HepG2 (cell line): ENCODE measurements around the gene SPATA25. TPM values are rescaled to one million over a fixed set of nuclear protein-coding genes. Genes with fewer than 3 reads are reported as not detected.
A peak's percentile ranks its signal among the peaks of the same experiment; 100 is the strongest.

Source experiments
- BRCA1 ChIP-seq: sonication (generic); formaldehyde crosslinking; IDR thresholded peaks from 2 replicates; pipeline ENCODE4 v1.4.0; 2020; ENCODE audit warnings: missing genetic modification reagents
- CBX2 ChIP-seq, 2 experiments: fragments of 200-600 bp in 1 of 2; sonication (generic); formaldehyde crosslinking in 1 of 2; IDR thresholded peaks; 2 replicates each; pipeline versions ENCODE4 v1.7.0 to v1.8.1; 2018 to 2022; ENCODE audit warnings: low read depth in 2 of 2, low read length in 1 of 2, mild to moderate bottlenecking in 1 of 2, missing genetic modification reagents in 1 of 2
- GATAD1 ChIP-seq: IDR thresholded peaks from 2 replicates; pipeline ENCODE4 v1.6.1; 2016; ENCODE audit warnings: missing genetic modification reagents, missing compliant biosample characterization
- HHEX ChIP-seq: IDR thresholded peaks from 2 replicates; pipeline ENCODE4 v1.6.1; 2016; ENCODE audit warnings: control low read depth
- KMT2B ChIP-seq: IDR thresholded peaks from 2 replicates; pipeline ENCODE4 v1.6.1; 2016; ENCODE audit warnings: missing genetic modification reagents, missing compliant biosample characterization
- MIER2 ChIP-seq: IDR thresholded peaks from 2 replicates; pipeline ENCODE4 v1.6.1; 2016; ENCODE audit warnings: missing biosample characterization, missing genetic modification reagents
- MYC ChIP-seq: sonication (generic); formaldehyde crosslinking; IDR thresholded peaks from 2 replicates; pipeline ENCODE4 v1.9.0; 2021; ENCODE audit warnings: missing genetic modification reagents, borderline replicate concordance
- NFYC ChIP-seq: IDR thresholded peaks from 2 replicates; pipeline ENCODE4 v1.6.1; 2016; ENCODE audit warnings: missing genetic modification reagents, missing compliant biosample characterization
- PCBP2 ChIP-seq: fragments of 200-400 bp; formaldehyde crosslinking; optimal IDR thresholded peaks from 2 replicates; pipeline ENCODE3; 2018; ENCODE audit warnings: low read length, low read depth; ENCODE audit not compliant: poor library complexity, severe bottlenecking
- PHF5A ChIP-seq: IDR thresholded peaks from one replicate; pipeline ENCODE4 v1.6.1; 2018; ENCODE audit warnings: low read depth, missing genetic modification reagents; ENCODE audit not compliant: unreplicated experiment
- RBAK ChIP-seq: sonication (generic); formaldehyde crosslinking; IDR thresholded peaks from 2 replicates; pipeline ENCODE4 v1.5.1; 2020; ENCODE audit warnings: mild to moderate bottlenecking, missing genetic modification reagents
- SKI ChIP-seq: fragments of 450-650 bp; IDR thresholded peaks from one replicate; pipeline ENCODE4 v1.6.1; 2018; ENCODE audit warnings: mild to moderate bottlenecking; ENCODE audit not compliant: partially characterized antibody
- YEATS4 ChIP-seq: sonication (generic); formaldehyde crosslinking; IDR thresholded peaks from 2 replicates; pipeline ENCODE4 v1.4.0; 2020; ENCODE audit warnings: missing genetic modification reagents, borderline replicate concordance
- ZNF543 ChIP-seq: sonication (generic); formaldehyde crosslinking; IDR thresholded peaks from 2 replicates; pipeline ENCODE4 v1.4.0; 2020; ENCODE audit warnings: mild to moderate bottlenecking, missing genetic modification reagents
- ZNF670 ChIP-seq: sonication (generic); formaldehyde crosslinking; IDR thresholded peaks from 2 replicates; pipeline ENCODE4 v1.8.0; 2022; ENCODE audit warnings: mild to moderate bottlenecking, missing genetic modification reagents, borderline replicate concordance
- ZSCAN22 ChIP-seq: sonication (generic); formaldehyde crosslinking; IDR thresholded peaks from 2 replicates; pipeline ENCODE4 v1.4.0; 2020; ENCODE audit warnings: mild to moderate bottlenecking, missing genetic modification reagents
- ZSCAN9 ChIP-seq: IDR thresholded peaks from 2 replicates; pipeline ENCODE4 v1.6.1; 2016; ENCODE audit warnings: borderline replicate concordance
- polyA plus RNA-seq, 8 experiments: library from polyadenylated mRNA; depleted of rRNA in 3 of 8; stranded (reverse) in 7 of 8; unstranded in 1 of 8; fragments of >200 nt; fragmentation: Illumina TruSeq in 4 of 8; extraction: Trizol in 4 of 8; gene quantifications; 2 replicates each; pipeline versions ENCODE4 v1.2.1 to v1.2.3, GENCODE V29; 2011 to 2016; ENCODE audit warnings: low read depth in 4 of 8, missing spikeins in 1 of 8, mixed read lengths in 1 of 8; ENCODE audit not compliant: insufficient read depth in 1 of 8
- total RNA-seq, 5 experiments: library from RNA; depleted of rRNA; stranded (reverse); fragments of >200 nt; fragmentation: Illumina TruSeq; extraction: Trizol; gene quantifications; 2 replicates each; pipeline ENCODE4 v1.2.3, GENCODE V29; 2016; ENCODE audit warnings: low read depth in 1 of 5
- TF ChIP-seq, protein P1 (sequence below): IDR thresholded peaks from 2 replicates; pipeline ENCODE4 v1.6.1; 2018; ENCODE audit warnings: missing genetic modification reagents
- TF ChIP-seq, protein P2 (sequence below): sonication (generic); formaldehyde crosslinking; IDR thresholded peaks from 2 replicates; pipeline ENCODE4 v1.4.0; 2020; ENCODE audit warnings: mild to moderate bottlenecking, missing genetic modification reagents
- TF ChIP-seq, protein P3 (sequence below): sonication (generic); formaldehyde crosslinking; IDR thresholded peaks from 2 replicates; pipeline ENCODE4 v1.8.0; 2022; ENCODE audit warnings: missing genetic modification reagents, mild to moderate bottlenecking, borderline replicate concordance
- TF ChIP-seq, protein P4 (sequence below): IDR thresholded peaks from 2 replicates; pipeline ENCODE4 v1.4.0; 2020; ENCODE audit warnings: mild to moderate bottlenecking, missing genetic modification reagents
- TF ChIP-seq, protein P5 (sequence below): sonication (generic); formaldehyde crosslinking; IDR thresholded peaks from 2 replicates; pipeline ENCODE4 v1.4.0; 2020; ENCODE audit warnings: mild to moderate bottlenecking, missing genetic modification reagents

The SPATA25 gene
- total and polyA plus RNA-seq, 2 of the 13 experiments (the other 11 are each of a cell fraction or from before 2014, with no cell fraction given), result 4.8 to 7.6 TPM

DNA sequence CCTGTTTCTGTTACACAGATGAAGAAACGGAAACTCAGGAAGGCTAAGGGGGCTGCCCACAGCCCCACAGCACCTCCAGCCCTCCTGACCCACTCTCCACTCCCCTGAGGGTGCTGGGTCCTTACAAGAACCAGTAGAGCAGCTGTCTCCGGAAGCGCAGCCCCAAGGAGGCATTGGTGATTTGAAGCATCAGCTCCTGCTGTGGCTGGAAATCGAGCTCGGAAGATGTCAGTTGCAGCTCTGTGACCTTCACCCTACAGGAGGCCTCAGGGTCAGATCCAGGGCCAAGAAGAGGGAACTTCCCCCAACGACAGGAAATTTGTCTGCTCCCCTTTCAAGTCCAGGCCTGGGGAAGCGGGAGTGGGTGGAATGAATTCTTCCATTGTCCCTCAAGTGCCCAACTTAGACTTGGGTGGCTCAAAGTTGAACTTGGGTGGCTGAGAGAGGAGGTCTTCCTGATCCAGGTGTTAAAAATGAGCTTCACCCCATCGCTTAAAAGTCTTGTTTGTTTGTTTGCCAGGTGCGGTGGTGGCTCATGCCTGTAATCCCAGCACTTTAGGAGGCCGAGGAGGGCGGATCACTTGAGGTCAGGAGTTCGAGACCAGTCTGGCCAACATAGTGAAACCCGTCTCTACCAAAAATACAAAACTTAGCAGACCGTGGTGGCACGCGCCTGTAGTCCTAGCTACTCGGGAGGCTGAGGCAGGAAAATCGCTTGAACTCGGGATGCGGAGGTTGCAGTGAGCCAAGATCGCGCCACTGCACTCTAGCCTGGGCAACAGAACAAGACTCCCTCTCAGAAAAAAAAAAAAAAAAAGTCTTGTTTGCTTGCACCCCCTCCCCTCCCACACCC, 22.6 kb upstream of the SPATA25 start (continued):
- no peak; the same call in 1 of the 2 replicates for TF ChIP-seq ZSCAN9
- TF ChIP-seq, protein P1, sequence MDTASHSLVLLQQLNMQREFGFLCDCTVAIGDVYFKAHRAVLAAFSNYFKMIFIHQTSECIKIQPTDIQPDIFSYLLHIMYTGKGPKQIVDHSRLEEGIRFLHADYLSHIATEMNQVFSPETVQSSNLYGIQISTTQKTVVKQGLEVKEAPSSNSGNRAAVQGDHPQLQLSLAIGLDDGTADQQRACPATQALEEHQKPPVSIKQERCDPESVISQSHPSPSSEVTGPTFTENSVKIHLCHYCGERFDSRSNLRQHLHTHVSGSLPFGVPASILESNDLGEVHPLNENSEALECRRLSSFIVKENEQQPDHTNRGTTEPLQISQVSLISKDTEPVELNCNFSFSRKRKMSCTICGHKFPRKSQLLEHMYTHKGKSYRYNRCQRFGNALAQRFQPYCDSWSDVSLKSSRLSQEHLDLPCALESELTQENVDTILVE (CRISPR knock-in tag), result 0 out of 2 replicates have a peak, but pooled peaks have one; percentile 12
- TF ChIP-seq BRCA1 (CRISPR knock-in tag), result peak; percentile 36; the same call in 1 of the 2 replicates
- TF ChIP-seq YEATS4 (CRISPR knock-in tag), result 0 out of 2 replicates have a peak, but pooled peaks have one; percentile 26
- TF ChIP-seq, protein P2, sequence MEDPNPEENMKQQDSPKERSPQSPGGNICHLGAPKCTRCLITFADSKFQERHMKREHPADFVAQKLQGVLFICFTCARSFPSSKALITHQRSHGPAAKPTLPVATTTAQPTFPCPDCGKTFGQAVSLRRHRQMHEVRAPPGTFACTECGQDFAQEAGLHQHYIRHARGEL (CRISPR knock-in tag), result 0 out of 2 replicates have a peak, but pooled peaks have one; percentile 24
- TF ChIP-seq ZNF670, result 0 out of 2 replicates have a peak, but pooled peaks have one; percentile 30
- TF ChIP-seq ZSCAN22 (CRISPR knock-in tag), result no peak
- TF ChIP-seq, protein P3, sequence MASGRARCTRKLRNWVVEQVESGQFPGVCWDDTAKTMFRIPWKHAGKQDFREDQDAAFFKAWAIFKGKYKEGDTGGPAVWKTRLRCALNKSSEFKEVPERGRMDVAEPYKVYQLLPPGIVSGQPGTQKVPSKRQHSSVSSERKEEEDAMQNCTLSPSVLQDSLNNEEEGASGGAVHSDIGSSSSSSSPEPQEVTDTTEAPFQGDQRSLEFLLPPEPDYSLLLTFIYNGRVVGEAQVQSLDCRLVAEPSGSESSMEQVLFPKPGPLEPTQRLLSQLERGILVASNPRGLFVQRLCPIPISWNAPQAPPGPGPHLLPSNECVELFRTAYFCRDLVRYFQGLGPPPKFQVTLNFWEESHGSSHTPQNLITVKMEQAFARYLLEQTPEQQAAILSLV (CRISPR knock-in tag), result 0 out of 2 replicates have a peak, but pooled peaks have one; percentile 45
- TF ChIP-seq, protein P4, sequence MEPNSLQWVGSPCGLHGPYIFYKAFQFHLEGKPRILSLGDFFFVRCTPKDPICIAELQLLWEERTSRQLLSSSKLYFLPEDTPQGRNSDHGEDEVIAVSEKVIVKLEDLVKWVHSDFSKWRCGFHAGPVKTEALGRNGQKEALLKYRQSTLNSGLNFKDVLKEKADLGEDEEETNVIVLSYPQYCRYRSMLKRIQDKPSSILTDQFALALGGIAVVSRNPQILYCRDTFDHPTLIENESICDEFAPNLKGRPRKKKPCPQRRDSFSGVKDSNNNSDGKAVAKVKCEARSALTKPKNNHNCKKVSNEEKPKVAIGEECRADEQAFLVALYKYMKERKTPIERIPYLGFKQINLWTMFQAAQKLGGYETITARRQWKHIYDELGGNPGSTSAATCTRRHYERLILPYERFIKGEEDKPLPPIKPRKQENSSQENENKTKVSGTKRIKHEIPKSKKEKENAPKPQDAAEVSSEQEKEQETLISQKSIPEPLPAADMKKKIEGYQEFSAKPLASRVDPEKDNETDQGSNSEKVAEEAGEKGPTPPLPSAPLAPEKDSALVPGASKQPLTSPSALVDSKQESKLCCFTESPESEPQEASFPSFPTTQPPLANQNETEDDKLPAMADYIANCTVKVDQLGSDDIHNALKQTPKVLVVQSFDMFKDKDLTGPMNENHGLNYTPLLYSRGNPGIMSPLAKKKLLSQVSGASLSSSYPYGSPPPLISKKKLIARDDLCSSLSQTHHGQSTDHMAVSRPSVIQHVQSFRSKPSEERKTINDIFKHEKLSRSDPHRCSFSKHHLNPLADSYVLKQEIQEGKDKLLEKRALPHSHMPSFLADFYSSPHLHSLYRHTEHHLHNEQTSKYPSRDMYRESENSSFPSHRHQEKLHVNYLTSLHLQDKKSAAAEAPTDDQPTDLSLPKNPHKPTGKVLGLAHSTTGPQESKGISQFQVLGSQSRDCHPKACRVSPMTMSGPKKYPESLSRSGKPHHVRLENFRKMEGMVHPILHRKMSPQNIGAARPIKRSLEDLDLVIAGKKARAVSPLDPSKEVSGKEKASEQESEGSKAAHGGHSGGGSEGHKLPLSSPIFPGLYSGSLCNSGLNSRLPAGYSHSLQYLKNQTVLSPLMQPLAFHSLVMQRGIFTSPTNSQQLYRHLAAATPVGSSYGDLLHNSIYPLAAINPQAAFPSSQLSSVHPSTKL (CRISPR knock-in tag), result peak; percentile 78
- TF ChIP-seq, protein P5, sequence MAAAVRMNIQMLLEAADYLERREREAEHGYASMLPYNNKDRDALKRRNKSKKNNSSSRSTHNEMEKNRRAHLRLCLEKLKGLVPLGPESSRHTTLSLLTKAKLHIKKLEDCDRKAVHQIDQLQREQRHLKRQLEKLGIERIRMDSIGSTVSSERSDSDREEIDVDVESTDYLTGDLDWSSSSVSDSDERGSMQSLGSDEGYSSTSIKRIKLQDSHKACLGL (CRISPR knock-in tag), result no peak
- TF ChIP-seq MYC (CRISPR knock-in tag), result peak; percentile 55; the same call in 1 of the 2 replicates
- TF ChIP-seq GATAD1 (CRISPR knock-in tag), result peak; percentile 27; the same call in 1 of the 2 replicates
- TF ChIP-seq MIER2 (CRISPR knock-in tag), result no peak; the same call in 1 of the 2 replicates
- TF ChIP-seq HHEX (CRISPR knock-in tag), result peak; percentile 25; the same call in 1 of the 2 replicates
- TF ChIP-seq PHF5A (CRISPR knock-in tag), result no peak
- TF ChIP-seq NFYC (CRISPR knock-in tag), result no peak
- TF ChIP-seq KMT2B, result 0 out of 2 replicates have a peak, but pooled peaks have one; percentile 10
- TF ChIP-seq ZNF543 (CRISPR knock-in tag), result peak; percentile 56
- TF ChIP-seq RBAK, result no peak
- TF ChIP-seq SKI, result peak; percentile 55
- no peak for TF ChIP-seq CBX2 (IDR thresholded peaks at IDR 0.05; ENCODE audit: low read depth, low read length)
- no peak for TF ChIP-seq CBX2 (CRISPR knock-in tag; IDR thresholded peaks at IDR 0.05; ENCODE audit: low read depth)
- no peak for TF ChIP-seq PCBP2
